LoVo (cell line): ENCODE data around the gene CA5A.
"Not testable (repeated sequence)": the region's sequence is repeated elsewhere in the genome, so short reads cannot be mapped to it uniquely, and the experiment has no call there.

Source experiments
- DNase-seq: peaks from one replicate; pipeline ENCODE4 v3.0.0-alpha.2; 2016; ENCODE audit warnings: low spot score

CA5A gene

GRCh38 chr16:87865902-87866555, 70.3 kb downstream of the CA5A start:
- DNase-seq = not testable (repeated sequence)

- no peak for DNase-seq
Measured at GRCh38 chr16:87864331-87864989, 71.9 kb downstream of the CA5A start.

GRCh38 chr16:87863327-87863635, 73.0 kb downstream of the CA5A start:
- not testable (repeated sequence) for DNase-seq

- not testable (repeated sequence) for DNase-seq
Measured at GRCh38 chr16:87862597-87863326, 73.6 kb downstream of the CA5A start.

- DNase-seq = not testable (repeated sequence)
Measured at GRCh38 chr16:87861300-87862099, 74.8 kb downstream of the CA5A start.

- no peak for DNase-seq
Measured at GRCh38 chr16:87860553-87861299, 75.6 kb downstream of the CA5A start.

- not testable (repeated sequence) for DNase-seq
Measured at GRCh38 chr16:87858151-87858993, 78.0 kb downstream of the CA5A start.

- no peak for DNase-seq
Measured at GRCh38 chr16:87856791-87857228, 79.5 kb downstream of the CA5A start.

GRCh38 chr16:87855852-87856715, 80.2 kb downstream of the CA5A start:
- DNase-seq = no peak

- DNase-seq = no peak
Measured at GRCh38 chr16:87854907-87855683, 81.2 kb downstream of the CA5A start.

GRCh38 chr16:87854053-87854906, 82.0 kb downstream of the CA5A start:
- peak; percentile 72 for DNase-seq

GRCh38 chr16:87853411-87854052, 82.8 kb downstream of the CA5A start:
- DNase-seq = peak; percentile 90

GRCh38 chr16:87851601-87852000, 84.7 kb downstream of the CA5A start:
- DNase-seq = no peak

GRCh38 chr16:87851141-87851587, 85.2 kb downstream of the CA5A start:
- no peak for DNase-seq

GRCh38 chr16:87850009-87851006, 86.0 kb downstream of the CA5A start:
- DNase-seq = no peak

GRCh38 chr16:87849419-87850008, 86.8 kb downstream of the CA5A start:
- DNase-seq = no peak
